HG02981 (cell line): ENCODE results near the gene ZNF662.
A peak's percentile ranks its signal among the peaks of the same experiment; 100 is the strongest.
"Not testable (repeated sequence)": the region's sequence is repeated elsewhere in the genome, so short reads cannot be mapped to it uniquely, and the experiment has no call there.

Source experiments
- ATAC-seq: cut with Tn5 transposase; IDR thresholded peaks from one replicate; pipeline ENCODE4 v1.9.1; 2021; ENCODE audit warnings: mild to moderate bottlenecking, moderate library complexity; ENCODE audit not compliant: unreplicated experiment

The ZNF662 gene

DNA sequence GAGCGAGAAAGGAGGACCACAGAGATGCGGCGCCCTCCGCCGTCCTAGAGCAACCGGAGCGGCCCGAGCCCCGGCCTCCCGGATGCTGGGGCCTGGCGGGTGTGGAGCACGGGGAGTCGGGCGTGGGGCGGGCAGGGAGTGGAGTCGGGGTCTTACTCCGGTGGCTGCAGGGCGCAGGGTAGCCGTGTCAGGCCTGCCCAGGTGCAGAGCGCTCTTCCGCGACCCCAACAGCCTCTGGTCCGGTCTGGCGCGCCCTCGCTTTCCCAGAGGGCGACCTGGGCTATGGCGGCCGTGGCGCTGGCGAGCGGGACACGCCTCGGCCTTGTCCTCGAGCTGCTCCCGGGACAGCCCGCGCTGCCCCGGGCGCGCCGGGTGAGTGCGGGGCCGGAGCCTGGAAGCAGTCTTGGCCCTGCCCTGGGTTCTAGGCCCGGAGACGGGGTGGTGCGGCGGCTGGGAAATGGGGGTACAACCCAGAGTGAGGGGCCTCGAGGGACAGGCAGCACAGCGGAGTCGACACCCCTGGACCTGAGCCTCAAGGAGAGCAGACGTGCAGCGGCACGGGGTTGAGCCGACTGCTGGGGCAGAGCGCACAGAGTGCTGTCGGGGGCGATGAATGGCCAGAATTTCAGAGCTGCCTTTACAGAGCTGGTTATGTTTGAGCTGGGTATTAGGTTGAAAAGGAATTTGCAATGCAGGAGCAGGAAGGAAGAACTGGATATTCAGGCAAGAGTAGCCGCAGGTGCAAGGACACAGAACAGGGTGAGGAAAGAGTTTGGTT, at the start of gene ZNF662:
Gene ZNF662 (plus strand): TSS at position 73 of the 778 bp plus-strand sequence. CDS start 1,973 bp downstream, outside the sequence.
- ATAC-seq: no peak

DNA sequence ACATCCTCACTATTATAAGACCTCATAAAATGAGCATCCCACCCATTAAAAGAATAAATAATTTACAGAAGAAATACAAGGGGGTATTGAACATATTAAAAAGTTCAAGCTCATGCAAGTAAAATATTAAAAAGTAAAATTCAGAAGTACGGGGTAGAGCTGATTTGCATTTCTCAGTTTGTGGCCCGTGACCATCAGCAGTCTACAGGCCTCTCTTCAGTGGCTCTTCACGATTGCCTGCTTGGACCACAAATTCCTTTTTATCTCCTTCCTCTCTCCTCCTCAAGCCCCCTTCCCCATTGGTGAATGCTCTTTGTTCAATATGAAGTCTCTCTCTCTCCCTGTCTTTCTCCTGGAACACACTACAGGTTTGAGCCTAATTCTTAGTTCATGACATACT, 49.4 kb upstream of the ZNF662 start:
- ATAC-seq: no peak

DNA sequence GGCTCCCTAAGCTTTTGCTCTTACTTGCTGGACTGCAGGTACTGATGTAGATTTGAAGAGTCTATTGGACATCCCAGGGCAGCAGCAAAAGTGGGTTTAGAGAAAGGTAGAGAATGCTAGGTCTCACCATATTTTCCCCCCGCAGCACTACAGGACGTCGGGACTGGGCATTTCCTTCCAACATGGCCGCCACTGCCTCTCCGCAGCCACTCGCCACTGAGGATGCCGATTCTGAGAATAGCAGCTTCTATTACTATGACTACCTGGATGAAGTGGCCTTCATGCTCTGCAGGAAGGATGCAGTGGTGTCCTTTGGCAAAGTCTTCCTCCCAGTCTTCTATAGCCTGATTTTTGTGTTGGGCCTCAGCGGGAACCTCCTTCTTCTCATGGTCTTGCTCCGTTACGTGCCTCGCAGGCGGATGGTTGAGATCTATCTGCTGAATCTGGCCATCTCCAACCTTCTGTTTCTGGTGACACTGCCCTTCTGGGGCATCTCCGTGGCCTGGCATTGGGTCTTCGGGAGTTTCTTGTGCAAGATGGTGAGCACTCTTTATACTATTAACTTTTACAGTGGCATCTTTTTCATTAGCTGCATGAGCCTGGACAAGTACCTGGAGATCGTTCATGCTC, 41.5 kb upstream of the ZNF662 start:
- ATAC-seq: no peak

DNA sequence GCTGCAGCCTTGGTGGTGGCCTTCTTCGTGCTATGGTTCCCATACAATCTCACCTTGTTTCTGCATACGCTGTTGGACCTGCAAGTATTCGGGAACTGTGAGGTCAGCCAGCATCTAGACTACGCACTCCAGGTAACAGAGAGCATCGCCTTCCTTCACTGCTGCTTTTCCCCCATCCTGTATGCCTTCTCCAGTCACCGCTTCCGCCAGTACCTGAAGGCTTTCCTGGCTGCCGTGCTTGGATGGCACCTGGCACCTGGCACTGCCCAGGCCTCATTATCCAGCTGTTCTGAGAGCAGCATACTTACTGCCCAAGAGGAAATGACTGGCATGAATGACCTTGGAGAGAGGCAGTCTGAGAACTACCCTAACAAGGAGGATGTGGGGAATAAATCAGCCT, 40.7 kb upstream of the ZNF662 start:
- no peak for ATAC-seq

DNA sequence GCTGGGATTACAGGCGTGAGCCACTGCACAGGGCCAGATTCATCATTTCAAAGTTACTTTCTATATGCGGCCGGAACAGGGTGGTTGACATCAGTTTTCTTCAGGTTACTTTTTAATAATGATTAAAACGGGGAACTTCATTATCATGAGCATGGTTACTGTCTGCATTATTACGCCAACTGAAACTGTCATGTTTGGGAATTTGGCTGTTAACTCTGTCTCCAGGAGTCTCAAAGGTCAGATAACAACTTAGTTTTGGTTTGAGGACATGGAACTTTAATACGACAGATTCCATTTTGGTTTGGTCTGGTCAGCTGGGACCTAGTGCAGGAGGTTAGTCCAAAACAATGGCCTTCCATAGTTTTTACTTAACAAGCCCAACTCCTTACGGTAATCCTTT, 38.8 kb upstream of the ZNF662 start:
- no peak for ATAC-seq

DNA sequence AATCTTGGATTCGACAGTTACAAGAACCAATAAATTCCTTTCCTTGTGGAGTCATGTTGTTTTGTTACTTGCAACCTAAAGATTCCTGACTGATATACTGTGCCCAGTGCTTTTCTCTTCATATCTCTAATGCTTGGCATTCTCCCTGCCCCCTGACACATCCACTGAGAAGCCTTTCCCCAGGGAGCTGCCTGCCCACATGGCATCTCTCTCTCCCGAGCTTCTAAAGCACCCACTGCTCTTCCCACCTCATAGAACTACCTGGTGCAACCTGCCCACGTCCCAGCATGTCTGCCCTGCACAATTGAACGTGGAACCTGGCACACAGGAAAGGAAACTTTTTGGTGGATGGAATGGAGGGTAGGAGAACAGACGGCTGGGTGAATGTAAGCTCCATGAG, 37.1 kb upstream of the ZNF662 start:
- ATAC-seq: no peak

DNA sequence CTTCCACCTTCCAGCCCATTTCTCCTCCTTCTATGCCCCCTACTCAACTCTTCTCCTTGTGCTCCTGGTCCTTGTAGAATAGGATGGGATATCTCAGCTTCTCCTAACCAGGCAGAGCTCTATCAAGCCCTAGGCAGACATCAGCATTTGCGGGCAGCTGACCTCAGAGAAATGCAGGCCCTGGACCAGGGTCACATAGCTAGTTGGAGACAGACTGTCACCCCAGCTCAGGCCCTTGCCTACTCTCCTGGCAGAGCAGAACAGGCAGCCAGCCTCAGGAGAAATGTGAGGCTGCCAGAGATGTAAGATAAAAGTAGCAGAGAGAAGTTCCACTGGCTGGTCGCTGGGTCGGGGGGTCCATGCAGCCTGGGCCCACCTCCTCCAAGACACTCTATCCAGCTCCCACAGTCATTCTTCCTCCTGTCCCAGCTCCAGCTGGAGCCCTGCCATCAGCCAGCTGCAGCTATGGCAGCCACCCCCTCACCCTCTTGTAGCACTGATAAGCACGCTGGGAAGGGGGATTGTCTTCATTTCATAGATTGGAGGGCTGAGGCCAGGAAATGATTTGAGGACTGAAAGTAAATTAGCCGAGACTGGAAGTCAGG, 34.2 kb upstream of the ZNF662 start:
- no peak for ATAC-seq

DNA sequence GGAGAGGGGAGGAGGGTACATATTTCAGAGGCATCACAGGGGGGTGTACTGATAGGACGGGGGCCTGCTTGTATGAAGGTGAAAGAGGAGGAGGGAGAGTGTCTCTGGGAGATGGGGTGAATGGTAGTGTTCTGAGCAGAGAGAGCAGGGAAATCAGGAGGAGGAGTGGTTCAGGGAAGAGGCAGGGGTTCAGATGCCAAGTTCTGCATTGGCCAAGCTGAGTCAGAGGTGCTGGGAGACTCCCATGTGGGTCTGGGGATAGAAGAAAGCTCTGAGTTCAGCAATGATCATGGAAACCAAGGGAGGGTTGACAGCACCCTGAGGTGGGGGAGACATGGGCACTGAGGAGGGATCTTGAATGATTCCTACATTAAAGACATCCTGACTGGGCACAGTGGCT, 33.2 kb upstream of the ZNF662 start:
- no peak for ATAC-seq

DNA sequence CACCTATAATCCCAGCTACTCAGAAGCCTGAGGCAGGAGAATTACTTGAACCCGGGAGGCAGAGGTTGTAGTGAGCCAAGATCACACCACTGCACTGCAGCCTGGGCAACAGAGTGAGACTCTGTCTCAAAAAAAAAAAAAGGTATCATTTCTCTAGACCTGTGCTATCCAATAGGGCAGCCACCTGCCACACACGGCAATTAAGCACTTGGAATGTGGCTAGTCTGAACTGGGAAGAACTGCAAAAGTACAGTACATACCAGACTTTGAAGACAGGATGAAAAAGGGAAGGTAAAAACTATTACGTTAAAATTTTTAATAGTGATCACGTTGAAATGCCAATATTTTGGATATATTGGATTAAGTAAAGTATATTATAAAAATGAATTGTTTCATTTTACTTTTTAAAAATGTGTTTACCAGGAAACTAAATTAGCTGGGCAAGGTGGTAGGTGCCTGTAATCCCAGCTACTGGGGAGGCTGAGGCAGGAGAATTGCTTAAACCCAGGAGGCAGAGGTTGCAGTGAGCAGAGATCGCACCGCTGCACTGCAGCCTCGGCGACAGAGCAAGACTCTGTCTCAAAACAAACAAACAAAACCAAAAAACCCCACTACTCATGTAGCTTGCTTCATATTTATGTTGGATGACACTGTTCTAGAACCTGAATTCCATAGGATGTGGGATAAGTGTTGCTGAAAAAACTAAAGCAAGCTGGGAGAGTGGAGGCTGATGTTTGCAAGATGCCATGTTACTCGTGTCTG, 32.5 kb upstream of the ZNF662 start:
- no peak for ATAC-seq

DNA sequence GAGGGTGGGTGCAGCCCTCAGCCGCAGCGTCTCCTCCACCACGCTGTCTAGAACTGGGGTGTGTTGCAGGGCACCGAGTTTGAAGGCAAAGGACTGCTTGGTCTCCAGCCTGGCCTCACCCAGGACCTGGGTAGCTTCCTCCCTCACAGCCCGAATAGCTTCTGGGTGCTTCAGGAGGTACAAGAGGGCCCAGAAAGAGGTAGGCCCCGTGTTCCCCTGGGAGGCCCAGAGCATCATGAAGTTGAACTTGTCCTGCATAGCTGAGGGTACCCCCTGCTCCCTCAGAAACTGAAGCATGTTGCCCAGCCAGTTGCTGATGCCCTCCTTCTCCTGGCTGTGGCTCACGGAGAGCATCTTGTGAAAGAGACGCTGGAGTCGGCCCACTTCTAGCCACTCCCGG, 31.2 kb upstream of the ZNF662 start:
- ATAC-seq: no peak

DNA sequence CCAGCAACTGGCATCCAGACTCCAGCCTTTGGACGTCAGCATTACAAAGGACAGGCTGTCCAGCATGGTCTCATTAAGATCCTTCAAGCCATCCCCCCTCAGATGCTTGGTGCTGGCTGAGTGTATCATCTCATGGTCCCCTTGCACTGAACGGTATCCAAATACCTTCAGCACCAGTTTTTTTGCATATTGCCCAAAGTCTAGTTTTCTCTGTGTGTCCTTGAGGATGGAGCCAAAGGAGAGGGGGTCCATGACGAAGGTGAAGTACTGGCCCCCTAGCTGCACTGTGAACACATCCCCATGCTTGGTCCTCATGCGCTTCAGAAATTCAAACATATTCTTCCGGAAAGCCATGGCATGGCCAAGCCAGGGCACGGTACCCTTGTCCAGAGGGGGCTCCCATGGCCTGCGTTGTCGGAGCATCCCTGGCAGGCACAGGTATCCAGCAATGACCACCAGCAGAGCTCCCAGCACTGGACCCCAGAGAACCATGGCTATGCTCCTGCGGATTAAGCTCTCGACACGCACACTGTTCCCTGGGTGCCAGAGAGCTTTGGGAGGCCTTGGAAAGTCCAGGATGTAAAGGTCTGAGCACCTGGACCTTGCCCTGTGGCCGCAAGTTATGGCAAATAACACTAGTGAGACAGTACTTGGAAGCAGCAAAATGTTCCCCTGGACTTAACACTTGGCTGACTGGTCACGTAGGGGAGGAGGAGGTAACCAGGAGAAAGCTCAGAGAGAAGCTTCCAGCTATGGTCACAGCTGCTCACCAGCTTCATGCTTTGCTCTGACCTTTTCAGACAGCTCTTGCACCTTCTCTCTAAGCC, 30.4 kb upstream of the ZNF662 start, which contains the start of gene CYP8B1:
Gene CYP8B1 (minus strand): TSS at position 555 of the 827 bp plus-strand sequence. CDS start 63 bp downstream, at position 492.
- no peak for ATAC-seq

DNA sequence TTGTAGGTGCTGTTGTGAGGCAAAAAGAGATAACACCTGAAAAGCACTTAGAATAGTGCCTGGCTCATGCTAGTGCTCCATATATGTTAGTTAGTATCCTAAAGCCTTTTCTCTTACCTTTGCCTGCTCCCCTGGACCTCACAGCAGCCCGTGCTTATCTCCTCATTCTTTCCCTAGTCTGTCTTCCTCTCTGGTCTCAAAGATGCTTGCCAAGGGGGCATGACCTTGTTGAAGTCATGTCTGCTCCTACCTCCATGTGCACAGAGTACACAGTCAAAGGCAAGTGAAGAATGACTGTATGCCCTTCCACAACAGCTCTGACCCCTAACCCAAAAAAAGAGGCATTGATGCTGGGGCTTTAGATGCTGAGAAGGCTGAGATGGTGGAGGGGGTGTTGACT, 29.5 kb upstream of the ZNF662 start:
- ATAC-seq: no peak

DNA sequence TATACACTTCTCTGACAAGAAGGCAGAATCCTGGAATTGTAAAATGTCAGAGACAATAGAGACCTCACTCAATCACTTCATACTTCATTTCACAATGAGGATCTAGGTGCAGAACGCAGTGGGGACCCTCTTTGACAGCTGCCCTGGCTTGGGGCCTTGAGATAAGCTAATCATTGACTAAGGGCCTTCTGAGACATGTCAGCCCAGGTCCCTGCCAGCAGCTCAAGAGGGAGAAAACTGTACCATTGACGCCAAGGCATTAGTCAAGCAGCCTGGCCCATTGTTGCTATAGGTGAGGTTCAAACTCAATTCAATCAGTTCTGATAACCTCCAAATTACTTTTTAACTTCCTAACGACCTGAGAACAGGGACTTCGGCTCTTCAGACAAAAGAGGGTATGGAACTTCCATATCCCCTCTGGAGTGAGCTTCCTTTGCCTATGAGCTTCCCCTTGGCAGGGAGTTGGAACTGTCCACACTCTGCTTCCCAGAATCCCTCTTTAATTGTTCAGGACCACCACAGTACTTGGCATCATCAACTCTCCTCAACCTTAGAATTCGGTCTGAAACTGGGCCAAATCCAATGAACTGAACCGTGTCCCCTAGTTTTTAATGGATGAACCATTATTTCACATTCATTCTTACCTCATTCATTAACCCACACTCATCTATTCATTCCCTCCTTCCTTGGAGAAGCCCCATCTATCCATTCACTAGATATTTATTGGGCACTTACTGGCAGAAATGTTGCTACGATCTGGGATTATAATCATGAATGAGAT, 28.8 kb upstream of the ZNF662 start:
- no peak for ATAC-seq

DNA sequence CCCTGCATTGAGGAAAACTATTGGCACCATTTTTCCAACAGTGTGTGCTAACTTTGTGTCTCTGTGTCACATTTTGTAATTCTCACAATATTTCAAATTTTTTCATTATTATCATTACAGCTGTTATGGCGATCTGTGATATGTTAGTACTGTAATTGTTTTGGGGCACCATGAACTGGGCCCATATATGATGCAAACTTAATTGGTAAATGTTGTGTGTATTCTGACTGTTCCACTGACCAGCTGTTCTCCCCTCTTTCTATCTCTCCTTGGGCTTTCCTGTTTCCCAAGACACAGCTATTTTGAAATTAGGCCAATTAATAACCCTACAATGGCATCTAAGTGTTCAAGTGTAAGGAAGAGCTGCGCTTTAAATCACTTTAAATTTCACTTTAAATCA, 28.1 kb upstream of the ZNF662 start:
- no peak for ATAC-seq

DNA sequence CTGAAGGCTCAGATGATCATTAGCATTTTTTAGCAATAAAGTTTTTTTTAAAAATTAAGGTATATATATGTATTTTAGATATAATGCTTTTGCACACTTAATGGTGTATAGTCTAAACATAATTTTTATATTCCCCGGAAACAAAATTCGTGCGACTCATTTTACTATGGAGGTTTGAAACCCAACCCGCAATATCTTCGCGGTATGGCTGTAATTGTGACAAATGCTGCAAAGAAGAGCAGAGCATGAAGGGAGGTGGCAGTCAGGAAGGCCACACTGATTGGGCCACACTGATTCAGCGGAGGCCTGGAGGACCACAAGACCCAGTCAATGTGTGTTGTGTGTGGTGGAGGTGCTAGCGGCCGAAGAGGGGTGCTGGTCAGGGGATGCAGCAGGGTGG, 25.8 kb upstream of the ZNF662 start:
- ATAC-seq: no peak

DNA sequence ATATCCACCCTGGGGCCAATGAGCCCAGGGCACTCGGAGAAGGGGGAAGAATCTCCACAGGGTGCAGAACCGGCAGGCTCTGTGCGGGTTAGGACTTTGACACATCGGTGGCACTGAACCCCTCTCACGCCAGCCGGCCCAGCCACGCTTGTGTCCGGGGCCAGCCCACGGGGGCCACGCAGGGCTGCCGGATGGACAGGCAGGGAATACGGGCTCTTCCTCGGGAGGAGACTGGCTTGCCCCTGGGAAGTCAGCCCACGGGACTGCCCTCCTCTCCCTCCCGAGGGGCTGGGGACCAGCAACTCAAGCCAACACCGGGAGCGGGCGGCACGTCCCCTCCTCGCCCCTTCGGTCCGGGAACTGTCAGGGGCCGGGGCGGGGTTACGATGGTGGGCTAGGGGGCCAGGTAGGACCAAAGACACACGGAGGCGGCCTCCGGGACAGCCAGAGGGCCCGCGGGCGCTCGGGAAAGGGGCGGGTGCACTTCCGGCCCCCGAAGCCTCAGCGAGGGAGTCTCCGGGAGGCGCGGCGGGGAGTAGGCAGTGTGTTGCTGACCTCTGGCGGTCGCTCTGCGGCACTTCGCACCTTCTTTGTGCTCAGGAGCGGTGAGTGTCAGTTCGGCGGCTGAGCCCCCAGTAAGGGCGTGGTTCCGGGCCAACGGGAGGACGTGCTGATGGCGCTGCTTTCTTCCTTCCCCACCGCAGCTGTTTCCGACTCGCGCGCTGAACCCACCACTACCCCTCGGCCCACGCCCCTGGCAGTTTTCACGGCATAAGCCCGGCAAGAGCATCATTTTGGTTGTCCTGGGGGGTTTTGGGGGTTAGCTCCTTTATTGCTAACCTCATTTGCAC, 25.1 kb upstream of the ZNF662 start:
- peak; percentile 97 for ATAC-seq

DNA sequence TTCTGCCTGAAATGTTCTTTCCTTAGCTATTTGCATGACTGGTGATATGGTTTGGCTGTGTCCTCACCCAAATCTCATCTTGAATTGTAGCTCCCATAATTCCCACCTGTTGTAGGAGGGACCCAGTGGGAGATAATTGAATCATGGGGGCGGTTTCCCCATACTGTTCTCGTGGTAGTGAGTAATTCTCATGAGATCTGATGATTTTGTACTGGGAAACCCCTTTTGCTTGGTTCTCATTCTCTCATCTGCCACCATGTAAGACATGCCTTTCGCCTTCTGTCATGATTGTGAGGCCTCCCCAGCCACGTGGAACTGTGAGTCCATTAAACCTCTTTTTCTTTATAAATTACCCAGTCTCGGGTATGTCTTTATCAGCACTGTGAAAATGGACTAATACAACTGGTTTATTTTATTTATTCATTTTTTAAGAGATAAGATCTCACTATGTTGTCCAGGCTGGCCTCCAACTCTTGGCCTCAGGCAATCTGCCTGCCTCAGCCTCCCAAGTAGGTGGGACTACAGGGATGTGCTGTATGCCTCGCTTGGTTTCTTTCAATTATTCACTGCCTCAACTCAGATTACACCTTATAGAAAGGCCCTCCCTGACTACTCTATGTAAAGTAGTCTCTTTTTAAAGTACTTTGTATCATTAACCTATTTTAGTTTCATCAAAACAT, 22.6 kb upstream of the ZNF662 start:
- not testable (repeated sequence) for ATAC-seq

DNA sequence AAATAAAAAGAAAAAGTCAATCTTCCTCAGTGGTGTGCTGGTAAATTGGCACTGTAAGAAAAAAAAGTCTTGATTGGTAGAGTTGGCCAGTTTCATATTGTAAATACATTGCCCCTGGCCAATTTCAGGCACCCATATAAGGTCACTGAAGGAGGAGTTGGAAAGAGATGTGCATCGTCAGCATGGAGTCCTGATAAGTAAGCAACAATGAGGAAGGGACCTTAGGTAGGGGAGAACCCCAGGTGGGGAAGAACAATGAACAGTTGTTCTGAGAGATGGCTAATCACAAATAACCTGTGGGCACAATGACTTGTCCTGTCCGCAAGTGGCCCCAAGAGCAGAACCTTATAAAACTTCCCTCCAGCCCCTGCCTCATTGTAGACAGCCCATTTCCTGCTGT, 21.6 kb upstream of the ZNF662 start:
- no peak for ATAC-seq
